GM21381 (cell line): ENCODE results near the gene CAMK4.
A peak's percentile ranks its signal among the peaks of the same experiment; 100 is the strongest.
"Not testable (repeated sequence)": the region's sequence is repeated elsewhere in the genome, so short reads cannot be mapped to it uniquely, and the experiment has no call there.

ENCODE experiments used
- ATAC-seq: cut with Tn5 transposase; IDR thresholded peaks from one replicate; pipeline ENCODE4 v1.9.1; 2021; ENCODE audit warnings: mild to moderate bottlenecking, moderate library complexity; ENCODE audit not compliant: unreplicated experiment

CAMK4 gene

GRCh38 chr5:111252799-111253545 is 28.8 kb downstream of the CAMK4 start:
- ATAC-seq = peak; percentile 72

GRCh38 chr5:111254613-111255012 is 30.4 kb downstream of the CAMK4 start:
- peak; percentile 74 for ATAC-seq

DNA sequence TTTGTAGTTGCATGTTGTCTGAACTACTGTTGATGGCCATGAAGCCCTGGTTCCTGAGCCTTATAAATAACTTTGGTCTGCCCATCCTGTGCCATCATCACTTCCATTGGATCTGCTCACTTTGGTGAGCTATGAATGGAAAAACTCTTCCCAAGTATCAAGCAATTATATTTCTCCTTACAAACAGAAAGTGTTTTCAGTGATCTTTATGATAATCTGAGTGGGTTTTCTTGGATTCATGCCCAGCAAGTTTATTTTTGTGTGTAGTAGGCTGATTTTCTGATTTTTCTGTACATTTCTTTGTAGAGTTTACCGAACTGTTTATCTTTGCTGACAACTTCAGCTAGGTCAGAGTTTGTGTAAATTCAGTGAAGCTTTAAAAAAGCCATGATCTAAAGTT is 31.0 kb downstream of the CAMK4 start:
- no peak for ATAC-seq

GRCh38 chr5:111256128-111256527 is 31.9 kb downstream of the CAMK4 start:
- no peak for ATAC-seq

- not testable (repeated sequence) for ATAC-seq
Observed at GRCh38 chr5:111257610-111258009, 33.4 kb downstream of the CAMK4 start.

DNA sequence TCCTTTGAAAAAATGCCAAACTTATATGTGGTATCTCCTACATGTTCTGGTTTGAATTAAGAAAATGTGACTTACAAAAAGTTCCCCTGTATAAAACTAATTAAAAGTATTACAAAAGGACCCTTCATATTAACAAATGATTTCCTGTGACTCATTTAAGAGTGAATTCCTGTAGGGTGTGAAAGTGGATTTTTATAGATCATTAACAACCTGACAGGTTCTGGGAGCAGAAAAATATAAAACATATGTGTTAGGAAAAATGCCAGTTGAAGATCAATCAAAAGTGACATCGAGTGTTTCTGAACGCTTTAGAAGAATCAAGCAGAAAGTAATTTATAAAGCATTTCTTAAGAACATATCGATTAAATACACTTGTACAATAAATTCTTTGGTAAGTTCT is 35.5 kb downstream of the CAMK4 start:
- ATAC-seq = no peak

DNA sequence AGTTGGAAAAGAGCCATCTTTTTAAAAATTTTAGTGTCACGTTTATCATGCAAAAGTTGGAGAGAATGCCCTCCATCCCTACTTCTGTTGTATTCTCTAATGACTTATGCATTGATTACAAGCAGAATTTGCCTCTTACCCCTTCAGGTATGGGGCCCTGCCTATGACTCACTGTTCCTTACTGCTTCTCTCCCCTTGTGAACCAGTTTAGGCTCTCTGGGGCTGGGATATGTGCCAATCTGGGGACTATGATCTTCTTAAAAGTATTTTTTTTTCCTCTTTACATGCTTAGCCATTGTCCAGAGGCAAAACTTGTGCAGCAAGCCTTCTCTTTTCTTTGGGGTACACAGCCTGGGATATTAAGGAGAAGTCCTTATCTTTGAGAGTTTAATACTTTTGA is 37.4 kb downstream of the CAMK4 start:
- no peak for ATAC-seq

GRCh38 chr5:111262153-111262552 is 38.0 kb downstream of the CAMK4 start:
- ATAC-seq = no peak

- ATAC-seq = no peak
Observed at GRCh38 chr5:111262815-111263214, 38.6 kb downstream of the CAMK4 start.

DNA sequence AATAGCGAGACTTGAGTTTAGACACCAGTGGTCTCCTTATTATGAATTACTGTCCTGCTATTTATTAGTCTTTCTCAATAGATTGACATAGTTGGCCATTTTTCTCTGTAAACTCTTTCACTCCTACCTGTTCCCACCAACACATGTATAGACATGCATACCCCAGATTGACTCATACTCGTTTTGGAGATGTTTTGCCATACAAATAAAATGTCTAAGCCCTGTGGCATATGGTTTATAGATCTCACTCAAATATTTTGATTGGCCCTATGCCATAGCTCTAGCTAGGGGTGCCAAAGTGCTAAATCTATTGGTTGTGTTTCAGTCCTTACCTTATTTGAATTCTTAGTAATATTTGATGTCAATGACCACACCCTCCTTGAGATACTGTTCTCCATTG is 42.3 kb downstream of the CAMK4 start:
- ATAC-seq = no peak

- ATAC-seq = no peak
Observed at GRCh38 chr5:111268300-111268699, 44.1 kb downstream of the CAMK4 start.

DNA sequence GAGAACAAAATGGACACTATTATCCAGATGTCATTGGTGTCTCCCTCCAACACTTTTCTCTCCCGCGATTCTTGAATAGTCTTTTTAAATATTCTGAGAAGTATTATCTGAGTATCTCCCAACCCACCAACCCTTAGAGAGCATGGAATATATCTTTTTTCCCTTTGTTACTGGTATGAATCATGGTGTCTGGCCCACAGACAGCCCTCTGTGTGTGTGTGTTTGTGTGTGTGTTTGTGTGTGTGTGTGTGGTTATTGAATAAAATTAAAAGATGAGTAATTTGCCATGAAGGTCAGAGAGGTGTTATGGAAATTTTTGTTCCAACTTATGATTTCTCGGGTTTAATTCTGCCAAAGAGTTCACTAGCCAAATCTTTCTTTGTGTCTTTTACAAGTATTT is 47.7 kb downstream of the CAMK4 start:
- no peak for ATAC-seq

GRCh38 chr5:111277061-111277460 is 52.9 kb downstream of the CAMK4 start:
- no peak for ATAC-seq

DNA sequence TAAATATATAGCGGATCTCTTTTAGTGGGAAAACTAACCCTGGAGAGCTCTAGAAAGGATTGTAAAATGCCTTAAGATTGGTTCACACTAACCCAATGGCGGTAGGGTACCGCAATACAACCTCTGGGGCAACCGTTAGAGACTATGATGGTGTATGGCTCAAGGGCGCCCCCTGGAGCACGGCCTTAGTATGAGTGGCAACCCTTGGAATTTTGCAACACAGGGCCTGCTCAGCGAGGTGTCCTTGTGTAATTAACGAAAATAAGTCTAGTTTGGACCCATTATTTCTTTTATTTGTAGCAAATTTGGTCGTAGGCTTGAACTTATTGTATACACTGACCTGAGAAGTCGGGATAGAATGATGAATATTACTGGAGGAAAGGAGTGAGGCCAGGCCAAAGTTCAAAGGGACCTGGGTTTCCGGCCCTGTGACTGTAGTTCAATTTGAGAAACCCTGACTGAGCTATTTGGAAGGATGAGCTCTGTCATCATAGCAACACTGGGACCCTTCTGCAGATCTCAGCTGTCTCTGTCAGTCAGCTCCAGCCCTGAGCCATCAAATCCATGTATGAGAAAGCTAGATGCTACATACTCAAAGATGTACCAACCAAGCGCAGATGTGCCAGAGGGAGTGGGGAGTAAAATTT is 54.8 kb downstream of the CAMK4 start:
- ATAC-seq = peak; percentile 97

- no peak for ATAC-seq
Observed at GRCh38 chr5:111280282-111280951, 56.2 kb downstream of the CAMK4 start.

DNA sequence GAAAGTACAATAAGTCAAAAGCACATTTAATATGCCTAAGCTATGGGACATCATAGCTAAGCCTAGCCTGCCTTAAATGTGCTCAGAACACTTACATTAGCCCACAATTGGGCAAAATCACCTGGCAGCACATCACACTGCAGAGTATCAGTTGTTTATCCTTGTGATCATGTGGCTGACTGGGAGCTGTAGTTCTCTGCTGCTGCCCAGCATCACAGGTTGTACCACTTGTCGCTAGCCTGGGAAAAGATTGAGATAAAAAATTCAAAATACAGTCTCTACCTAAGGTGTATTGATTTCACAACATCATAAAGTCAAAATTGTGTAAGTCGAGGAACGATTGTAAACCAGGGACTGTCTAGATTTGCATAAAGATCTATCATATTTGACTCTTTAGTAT is 58.6 kb downstream of the CAMK4 start:
- no peak for ATAC-seq

GRCh38 chr5:111284825-111285224 is 60.6 kb downstream of the CAMK4 start:
- no peak for ATAC-seq

GRCh38 chr5:111294551-111294950 is 70.4 kb downstream of the CAMK4 start:
- no peak for ATAC-seq

DNA sequence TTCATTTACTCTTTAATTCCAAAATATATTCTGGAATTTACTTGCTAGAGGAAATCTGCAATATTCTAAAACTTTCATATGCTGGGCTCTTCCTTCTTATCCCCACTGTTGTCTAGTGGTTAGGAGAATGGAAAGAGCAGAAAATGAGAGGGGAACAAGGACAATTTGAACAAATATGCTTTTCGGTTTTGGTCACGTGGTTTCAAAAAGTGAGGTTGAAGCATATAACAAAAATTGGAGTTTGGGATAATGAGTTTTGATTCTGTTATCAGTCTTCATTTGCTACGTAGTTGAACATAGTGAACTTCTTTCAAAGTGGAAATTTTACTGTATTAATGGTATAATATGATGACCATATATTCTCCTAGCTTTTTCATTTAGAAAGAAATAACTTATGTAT is 71.5 kb downstream of the CAMK4 start:
- ATAC-seq = no peak

DNA sequence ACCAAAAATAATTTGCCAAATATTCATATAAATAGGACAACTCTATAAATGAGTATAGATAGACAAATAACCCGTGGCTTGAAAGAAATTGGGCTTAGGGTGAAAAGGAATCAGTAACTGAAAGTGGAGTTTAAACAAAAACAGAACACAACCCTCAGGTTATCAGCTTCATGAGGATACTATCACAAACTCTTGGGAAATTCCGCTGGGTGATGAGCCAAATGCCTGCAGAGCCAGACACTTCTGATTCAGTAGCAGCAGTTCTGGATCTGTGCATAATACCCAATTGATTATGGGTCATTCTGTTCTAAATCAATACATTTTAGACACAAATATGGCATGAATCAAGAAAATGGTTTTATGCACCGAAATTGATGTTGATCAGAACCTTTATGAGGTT is 72.4 kb downstream of the CAMK4 start:
- no peak for ATAC-seq

DNA sequence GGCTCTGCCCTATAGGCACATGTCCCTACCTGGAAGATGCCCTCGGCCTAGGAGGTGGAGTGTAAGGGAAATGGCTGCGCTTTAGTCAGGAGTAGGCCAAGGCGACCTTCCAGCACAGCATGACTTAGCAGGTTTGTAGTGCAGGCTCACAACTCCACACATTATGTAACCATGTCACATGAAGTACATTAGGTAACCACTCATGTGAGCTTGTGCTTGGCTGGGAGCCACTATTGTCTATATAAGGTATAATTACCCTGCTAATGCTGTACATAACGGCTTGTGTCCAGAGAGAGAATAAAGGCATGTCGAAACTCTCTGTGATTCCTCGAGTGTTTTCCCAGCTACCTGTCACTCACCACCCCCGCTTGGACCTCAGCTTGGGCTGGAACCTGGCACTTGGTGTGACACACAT is 74.9 kb downstream of the CAMK4 start:
- no peak for ATAC-seq

GRCh38 chr5:111299831-111300432 is 75.7 kb downstream of the CAMK4 start:
- no peak for ATAC-seq
